EH (cell line): Measurements from ENCODE around the gene ZNF638.
"Not testable (repeated sequence)": the region's sequence is repeated elsewhere in the genome, so short reads cannot be mapped to it uniquely, and the experiment has no call there.

ENCODE experiments used
- DNase-seq: peaks from one replicate; pipeline ENCODE4 v3.0.0-alpha.2; 2015; ENCODE audit warnings: low read depth

The ZNF638 gene, protein sequence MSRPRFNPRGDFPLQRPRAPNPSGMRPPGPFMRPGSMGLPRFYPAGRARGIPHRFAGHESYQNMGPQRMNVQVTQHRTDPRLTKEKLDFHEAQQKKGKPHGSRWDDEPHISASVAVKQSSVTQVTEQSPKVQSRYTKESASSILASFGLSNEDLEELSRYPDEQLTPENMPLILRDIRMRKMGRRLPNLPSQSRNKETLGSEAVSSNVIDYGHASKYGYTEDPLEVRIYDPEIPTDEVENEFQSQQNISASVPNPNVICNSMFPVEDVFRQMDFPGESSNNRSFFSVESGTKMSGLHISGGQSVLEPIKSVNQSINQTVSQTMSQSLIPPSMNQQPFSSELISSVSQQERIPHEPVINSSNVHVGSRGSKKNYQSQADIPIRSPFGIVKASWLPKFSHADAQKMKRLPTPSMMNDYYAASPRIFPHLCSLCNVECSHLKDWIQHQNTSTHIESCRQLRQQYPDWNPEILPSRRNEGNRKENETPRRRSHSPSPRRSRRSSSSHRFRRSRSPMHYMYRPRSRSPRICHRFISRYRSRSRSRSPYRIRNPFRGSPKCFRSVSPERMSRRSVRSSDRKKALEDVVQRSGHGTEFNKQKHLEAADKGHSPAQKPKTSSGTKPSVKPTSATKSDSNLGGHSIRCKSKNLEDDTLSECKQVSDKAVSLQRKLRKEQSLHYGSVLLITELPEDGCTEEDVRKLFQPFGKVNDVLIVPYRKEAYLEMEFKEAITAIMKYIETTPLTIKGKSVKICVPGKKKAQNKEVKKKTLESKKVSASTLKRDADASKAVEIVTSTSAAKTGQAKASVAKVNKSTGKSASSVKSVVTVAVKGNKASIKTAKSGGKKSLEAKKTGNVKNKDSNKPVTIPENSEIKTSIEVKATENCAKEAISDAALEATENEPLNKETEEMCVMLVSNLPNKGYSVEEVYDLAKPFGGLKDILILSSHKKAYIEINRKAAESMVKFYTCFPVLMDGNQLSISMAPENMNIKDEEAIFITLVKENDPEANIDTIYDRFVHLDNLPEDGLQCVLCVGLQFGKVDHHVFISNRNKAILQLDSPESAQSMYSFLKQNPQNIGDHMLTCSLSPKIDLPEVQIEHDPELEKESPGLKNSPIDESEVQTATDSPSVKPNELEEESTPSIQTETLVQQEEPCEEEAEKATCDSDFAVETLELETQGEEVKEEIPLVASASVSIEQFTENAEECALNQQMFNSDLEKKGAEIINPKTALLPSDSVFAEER (N-terminal part only)

DNA sequence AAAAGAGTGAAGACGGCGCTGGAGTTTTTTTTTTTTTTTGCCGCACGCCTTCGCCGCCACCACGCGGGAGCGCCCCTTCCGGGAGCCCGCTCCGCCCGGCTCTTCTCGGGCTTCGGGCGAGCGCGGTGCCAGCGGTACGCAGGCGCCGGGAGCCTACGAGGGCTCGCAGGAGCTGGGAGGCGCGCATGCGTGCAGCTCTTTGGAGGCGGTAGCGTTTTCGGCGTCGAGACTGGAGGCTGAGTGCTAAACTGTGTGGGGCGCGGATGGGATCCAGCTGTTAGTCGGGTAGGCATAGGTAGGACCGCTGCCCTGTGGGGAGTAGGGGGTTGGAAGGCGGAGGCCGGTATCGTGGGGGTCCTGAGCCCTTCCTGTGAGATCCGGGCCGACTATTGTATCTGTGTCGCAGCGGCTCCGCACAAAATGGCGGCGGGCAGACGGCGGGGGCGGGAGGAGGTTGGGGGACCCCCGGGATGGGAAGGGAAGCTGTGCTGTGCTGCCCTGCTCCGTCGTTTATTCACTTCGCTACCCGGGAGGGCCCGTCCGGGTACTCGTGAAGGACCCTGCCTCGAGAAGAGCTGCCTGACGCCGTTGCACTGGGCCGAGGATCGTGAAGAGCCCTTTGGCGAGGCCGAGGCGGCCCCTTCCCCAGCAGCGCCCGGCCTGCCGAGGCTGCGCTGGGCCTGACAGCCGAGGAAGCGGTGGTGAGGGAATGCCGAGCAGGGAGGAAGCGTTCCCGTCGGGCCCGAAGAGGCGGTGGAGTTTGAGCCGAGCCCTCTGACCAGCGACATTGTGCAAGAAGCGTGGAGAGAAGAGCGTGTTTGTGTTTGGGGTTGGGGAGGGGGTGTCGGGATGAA lies at the start of gene ZNF638:
Gene ZNF638, plus strand, starts transcription at position 202 of the 854 bp plus-strand sequence. CDS start 17,173 bp downstream, outside the sequence.
- DNase-seq: peak; percentile 94

DNA sequence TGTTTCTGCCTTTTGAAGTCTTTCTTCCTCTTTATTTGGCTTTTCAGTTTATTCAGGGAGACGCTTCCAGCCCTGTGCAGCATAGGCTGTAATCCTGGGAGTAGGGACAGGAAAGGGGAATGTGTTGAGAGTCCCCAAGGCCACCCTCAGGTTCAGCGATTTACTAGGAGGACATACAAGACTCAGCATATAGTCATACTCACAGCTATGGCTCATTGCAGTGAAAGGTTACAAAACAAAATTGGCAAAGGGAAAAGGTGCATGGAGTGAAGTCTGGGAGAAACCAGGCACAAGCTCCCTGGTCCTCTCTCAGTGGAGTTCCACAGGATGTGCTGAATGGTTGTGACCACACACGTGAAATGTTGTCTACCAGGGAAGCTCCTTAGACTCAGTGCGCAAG lies 49.6 kb upstream of the ZNF638 start:
- DNase-seq: no peak

DNA sequence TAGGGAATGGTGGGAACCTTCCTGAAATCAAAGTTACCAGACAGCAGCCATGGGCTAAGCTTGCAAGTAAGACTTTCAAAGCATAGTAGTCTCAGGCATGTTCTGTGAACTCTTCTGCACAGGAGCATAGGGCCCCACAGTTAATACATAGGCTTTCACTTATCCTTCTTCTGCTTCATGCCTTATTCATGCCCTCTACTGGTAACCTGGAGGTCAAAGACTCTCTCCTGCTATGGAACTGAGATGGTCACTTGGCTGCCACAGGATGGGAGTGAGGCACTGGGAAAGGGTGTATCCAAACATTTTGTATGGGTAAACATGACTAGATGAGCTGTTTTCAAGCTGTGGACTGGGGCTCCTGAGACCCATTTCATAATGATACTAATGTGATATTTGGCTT lies 49.1 kb upstream of the ZNF638 start:
- DNase-seq: peak; percentile 6

DNA sequence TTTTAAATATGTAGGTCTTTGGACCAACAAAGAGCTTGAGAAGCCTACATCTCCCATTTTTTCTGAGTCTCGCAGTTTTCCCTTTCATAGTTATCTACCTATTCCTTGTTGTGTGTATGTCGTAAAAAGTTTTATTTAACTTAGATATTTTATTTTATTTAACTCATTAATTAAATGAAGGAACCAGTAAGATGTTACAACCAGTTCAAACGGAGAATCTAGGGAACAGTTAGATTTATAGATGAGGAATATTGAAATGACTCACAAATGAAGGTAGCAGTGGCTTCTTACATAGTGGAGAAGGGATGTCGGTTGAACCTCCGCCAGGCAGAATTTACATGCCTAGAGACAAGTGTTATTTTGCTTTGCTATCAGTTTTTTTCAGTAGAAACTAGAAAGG lies 48.5 kb upstream of the ZNF638 start:
- DNase-seq: no peak

DNA sequence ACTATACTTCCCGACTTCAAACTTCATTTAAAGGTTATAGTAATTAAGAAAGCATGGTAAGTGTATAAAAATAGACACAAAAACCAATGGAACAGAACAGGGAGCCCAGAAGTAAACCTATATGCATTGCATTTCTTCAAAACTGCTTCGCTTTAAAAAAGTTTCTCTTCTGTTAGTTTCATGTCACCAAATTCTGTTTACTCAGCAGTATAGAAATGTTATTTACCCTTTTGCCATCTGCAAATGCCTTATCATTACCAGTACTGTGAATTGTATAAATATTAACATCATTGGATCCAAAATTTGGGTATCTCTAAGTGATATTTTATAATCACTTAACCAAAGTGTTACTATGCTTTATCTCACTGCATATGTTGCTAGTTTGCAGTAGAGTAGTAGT lies 45.9 kb upstream of the ZNF638 start:
- no peak for DNase-seq

DNA sequence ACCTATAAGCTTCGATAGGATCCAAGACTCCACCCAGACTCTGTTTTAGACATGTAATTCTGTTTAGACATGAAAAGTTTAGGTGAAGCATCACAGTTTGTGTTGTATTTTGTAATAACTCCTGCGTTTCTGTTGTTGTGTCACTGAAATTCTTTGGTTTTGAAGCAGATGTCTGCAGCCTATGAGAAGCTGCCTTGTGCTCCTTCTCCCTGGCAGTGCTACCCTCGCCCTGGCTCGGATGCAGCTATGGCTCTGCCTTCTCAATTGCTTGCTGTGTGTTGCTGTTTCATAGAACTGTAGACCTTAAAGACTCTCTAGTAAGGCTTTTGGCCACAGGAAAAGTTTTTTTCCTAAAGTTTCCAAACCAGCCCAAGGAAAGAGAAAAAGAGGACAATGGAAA lies 40.2 kb upstream of the ZNF638 start:
- DNase-seq: no peak

DNA sequence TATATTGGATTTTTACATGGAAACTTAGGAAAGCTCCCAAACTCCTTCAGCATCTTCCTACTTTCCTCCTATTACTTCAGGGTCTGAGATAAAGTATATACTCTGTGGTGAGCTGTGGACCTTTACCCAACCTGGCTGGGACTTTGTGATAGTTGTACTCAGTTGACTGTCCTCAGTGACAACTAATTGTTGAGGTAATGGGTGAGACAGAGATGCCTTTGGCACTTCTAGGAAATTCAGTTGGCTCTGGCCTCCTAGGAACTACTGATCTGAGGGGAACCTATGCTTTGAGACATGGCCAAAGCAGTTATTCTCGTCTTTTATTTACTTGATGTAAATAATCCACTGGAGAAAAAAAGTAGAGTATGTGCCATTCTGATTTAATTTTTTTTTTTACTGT lies 39.4 kb upstream of the ZNF638 start:
- DNase-seq: no peak

DNA sequence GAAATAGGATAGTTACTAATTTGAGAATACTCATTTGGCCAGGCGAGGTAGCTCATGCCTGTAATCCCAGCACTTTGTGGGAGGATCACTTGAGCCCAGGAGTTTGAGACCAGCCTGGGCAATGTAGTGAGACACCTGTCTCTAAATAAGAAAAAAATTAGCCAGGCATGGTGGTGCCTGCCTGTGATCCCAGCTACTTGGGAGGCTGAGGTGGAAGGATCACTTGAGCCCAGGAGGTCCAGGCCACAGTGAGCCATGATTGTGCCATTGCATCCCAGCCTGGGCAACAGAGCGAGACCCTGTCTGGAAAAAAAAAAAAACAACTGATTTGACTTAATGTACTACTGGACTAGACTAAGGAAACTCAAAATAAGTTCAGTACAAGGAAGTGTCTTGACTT lies 32.7 kb upstream of the ZNF638 start:
- no peak for DNase-seq

DNA sequence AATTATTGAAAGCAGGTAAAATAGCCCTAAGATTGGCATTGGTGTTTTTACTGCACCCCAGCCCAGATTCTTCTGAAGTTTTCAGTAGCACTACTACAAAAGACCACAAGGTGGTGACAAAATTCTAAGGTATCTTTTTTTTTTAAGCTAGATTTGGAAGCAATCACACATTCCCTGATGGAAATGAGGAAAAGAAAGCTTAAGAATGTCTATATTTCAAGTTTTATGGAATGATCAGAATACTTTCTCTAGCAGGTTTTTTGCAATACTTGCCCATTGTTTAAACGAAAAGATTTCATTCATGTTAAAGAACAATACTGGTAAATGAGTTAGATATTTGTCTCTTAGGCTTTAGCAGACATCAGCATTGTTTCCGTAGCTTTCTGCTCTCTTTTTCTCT lies 32.1 kb upstream of the ZNF638 start:
- peak; percentile 44 for DNase-seq

DNA sequence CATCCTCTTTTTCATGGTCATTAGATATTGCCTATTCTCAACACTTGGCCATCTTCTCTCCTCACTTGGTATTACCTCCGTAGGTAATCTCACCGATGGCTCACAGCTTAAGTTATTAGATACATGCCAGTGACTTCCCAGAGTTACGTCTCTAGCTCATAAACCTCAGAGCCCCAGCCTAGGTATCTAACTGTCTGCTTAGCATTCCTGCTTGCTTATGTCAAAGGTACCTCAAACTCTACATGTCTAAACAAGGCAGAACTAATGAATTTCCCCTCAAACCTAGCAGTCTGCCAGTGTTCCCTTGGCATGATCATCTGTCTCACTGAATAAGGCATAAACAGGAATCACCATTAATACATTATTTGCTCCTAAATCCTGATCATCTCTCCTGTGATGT lies 27.7 kb upstream of the ZNF638 start:
- DNase-seq: no peak

DNA sequence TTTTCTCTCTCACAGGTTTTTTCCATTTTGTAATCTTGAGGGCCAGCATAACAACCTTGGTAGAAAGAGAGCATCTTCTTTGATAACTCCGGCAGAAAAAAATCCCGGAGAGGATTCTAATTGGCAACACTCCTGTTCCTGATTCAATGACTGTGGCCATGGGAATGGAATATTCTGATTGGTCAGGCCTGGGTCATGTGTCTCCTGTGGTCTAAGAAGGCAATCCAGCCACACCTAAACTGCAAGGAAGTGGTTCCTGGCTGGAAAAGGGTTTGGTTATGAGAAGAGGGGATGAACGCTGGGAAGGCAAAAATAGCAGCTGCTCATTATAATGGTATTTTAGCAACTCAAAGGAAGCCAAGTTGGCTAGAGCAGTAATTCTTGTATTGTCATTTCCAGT lies 24.8 kb upstream of the ZNF638 start:
- DNase-seq: peak; percentile 71

DNA sequence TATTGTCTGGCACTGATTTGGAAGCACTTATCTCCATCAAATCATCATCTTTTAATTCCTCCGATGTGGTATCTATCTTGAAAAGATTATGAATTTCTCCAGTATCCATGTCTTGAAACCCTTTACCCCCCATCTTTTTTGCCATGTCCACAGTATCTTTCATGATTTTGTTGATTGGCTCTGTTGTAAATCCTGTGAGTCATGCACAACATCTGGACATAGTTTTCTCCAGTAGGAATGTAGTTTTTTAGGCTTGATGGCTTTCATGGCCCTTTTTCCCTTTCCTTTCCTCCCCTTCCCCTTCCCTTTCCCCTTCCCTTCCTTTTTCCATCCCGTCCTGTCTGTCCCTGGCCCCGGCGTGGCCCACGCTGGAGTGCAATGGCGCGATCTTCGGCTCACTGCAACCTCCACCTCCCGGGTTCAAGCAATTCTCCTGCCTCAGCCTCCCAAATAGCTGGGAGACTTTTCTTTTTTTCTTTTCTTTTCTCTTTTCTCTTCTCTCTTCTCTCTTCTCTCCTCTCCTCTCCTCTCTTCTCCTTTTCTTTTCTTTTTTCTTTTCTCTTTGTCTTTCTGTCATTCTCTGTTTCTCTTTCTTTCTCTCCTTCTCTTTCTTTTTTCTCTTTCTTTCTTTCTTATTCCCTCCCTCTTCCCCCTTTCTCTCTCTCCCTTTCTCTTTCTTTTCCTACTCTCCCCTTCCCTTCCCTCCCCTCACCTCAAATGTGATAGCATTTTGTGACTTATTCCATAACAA lies 18.4 kb upstream of the ZNF638 start:
- no peak for DNase-seq

DNA sequence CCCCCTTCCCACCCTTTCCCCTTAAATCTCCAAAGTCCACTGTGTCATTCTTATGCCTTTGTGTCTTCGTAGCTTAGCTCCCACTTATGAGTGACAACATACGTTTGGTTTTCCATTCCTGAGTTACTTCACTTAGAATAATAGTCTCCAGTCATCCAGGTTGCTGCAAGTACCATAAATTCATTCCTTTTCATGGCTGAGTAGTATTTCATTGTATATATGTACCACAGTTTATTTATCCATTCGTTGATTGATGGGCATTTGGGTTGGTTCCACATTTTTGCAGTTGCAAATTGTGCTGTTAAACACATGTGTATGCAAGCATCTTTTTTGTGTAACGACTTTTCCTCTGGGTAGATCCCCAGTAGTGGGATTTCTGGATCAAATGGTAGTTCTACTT lies 14.5 kb upstream of the ZNF638 start:
- DNase-seq: no peak

DNA sequence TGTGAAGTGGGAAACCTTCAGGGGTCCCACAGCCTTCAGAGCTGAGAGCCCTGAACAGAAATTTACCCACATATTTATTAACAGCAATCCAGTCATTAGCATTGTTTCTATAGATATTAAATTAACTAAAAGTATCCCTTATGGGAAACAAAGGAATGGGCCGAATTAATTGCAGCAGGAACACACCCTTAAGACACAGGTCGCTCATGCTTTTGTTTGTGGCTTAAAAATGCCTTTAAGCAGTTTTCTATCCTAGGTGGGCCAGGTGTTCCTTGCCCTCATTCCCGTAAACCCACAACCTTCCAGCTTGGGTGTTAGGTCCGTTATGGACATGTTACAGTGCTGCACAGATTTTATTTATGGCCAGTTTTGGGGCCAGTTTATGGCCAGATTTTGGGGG lies 13.7 kb upstream of the ZNF638 start:
- not testable (repeated sequence) for DNase-seq

DNA sequence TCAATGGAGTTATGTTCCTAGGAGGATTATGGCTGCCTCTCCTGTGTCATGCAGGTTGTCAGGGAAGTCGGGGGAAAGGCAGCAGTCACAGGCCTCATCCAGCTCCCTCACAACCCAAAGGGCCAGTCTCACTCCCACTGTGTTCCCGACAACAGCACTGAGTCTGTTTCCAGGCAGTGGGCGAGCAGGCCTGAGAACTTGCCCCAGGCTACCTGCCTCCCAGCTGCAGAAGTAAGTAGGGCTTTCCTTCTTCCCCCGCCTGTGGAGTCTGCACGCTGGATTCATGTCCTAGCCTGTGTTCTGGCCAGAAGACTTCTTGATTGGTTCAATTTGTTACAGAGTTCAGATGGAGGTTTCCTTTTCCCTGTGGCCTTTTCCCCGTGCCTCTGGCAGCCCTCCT lies 8.2 kb upstream of the ZNF638 start:
- no peak for DNase-seq

DNA sequence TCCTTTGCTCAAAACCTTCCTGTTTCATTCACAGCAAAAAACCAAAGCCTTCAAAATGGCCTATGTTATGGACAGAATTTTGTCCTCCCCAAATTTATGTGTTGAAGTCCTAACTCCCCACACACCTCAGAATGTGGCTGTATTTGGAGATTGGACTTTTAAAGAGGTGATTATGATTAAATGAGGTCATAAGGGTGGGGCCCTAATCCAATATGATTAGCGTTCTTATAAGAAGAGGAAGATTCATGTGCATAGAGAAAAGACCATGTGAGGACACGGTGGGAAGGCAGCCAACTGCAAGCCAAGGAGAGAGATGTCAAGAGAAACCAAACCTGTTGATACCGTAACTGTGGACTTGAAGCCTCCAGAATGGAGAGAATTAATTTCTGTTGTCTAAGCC lies 4.6 kb upstream of the ZNF638 start:
- no peak for DNase-seq

DNA sequence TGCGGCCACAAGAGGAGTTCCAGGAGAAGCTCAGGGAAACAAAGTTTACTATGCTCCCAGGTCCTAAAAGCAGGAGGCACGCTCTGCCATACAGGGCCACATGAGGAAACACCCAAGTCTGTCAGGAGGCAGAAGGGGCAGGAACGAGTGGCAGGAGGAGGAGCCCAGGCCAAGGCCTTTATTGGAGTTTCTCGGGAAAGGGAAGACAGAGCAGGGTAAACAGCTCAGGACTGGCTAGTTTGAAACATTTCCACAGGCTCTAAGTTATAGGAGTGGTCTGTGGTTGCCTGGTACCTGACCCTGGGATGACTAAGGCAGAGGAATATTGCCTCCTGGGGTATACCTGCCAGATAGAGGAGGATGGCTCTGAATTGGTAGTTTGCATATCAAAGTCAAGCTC lies 3.7 kb upstream of the ZNF638 start:
- DNase-seq: no peak

DNA sequence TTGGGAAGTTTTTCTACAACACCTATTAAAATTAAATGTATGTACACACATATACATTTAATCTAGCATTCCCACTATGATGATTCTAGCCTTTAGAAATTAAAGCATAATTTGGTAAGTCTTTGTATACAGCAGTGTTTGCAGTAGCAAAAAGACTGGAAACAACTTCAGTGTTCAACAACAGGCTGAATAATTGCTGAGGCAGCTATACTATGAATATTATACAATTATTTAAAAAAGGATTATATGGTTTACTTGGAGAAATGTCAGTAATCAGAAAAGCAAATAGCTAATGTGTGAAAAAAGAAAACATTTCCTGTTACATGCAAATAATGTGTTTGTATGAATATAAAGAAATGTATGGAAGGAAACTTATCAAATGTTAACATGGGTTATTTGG lies 1.4 kb upstream of the ZNF638 start:
- no peak for DNase-seq

DNA sequence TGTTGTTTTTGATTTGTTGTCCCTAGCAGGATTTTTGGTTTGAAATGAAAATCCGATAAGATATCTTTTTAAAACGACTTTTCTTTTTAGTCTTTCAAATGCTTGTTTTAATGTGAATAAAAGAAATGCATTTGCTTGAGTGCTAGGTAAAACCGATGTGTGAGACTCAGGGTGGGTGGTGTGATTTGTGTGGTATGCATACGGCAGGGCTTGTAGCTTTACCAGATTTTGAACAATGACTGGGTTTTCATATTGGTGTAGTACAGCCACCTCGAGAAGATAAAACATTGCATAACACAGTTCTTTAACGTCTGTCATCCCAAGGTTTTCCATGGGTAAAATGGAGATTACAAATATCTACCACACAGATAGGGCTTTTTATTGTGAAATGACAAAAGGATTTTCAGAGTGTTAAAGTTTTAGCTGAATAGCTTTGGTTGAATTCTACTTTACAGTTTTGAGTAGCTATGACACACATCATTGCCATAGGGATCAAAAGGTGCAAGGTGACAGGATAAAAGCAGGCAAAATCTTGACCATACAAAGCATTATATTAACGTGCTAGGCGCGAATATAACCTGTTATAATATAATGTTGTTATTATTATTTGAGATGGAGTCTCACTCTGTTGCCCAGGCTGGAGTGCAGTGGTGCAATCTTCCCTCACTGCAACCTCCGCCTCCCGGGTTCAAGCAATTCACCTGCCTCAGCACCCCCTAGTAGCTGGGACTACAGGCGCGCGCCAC lies 824 bp upstream of the ZNF638 start:
- DNase-seq: no peak

DNA sequence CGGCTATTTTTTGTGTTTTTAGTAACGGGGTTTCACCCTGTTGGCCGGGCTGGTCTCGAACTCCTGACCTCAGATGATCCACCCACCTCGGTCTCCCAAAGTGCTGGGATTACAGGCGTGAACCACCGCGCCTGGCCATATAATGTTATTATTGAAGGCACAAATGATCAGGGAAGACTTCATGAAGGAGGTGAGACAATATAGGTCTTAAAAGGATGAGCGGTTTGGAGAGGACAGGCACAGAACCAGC lies 326 bp upstream of the ZNF638 start:
- DNase-seq: not testable (repeated sequence)

DNA sequence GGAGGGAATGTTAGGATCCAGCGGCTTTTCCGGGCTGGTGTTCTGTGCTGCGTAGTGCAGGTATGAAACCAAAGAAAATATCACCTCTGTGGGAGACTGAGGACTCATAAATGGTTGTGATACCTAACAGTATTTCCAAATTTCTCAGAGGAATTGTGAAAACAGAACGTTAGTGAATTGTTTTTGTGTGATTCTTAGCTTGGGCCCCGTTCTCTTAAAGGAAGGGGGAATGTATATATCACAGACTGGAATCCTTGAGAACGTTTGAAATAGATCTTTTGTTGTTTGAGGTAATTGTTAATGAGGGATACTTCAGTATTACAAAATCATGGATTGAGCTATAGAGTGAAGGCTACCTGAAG lies 834 bp downstream of the ZNF638 start:
- no peak for DNase-seq
